Measurements from ENCODE around the gene MDC1. TPM values are rescaled to one million over a fixed set of nuclear protein-coding genes. Genes with fewer than 3 reads are reported as not detected.

Gene MDC1
- total and polyA plus RNA-seq, 5 donors from 2014 or later, result 1.2 to 32.7 (median 4.8) TPM

DNA sequence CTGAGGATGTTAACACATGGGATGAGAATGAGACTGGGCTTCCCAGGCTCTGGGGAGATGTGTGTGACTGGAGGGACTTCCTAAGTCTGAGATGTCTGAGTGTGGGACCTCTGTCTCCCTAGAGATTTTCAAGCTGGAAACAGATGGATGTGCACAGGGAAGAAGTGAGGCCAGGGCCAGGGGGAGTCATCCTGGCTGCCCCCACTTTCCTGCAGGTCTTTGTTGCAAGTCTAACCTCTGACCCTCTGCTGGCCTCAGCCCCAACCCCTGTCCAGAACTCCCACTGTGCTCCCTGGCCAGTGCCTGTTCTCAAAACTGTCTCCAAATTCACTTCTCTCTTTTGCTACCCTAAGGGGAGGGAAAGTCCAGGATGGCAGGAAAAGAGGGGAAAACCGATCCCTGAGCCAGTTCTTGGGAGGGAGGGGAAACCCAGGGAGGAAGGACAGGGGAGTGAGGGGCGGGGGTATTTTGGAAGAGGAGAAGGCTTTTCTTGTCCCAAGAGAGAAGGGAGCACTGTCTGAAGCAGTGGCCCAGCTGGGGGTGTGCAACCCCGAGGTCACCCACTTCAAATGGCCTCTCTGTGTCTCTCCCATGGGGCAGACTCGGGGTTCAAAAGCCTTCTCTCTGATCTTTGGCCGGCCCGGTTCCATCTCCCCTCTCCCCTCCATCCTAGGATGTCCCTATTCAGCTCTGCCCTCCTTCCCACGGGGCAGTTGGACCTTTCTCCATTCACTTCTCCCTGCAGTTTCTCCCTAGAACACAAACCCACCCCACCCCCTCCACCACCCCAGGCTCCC lies 33.7 kb downstream of the MDC1 start:
- Mint-ChIP-seq H3K36me3 (peaks cover 45% of the 10 kb centered on the region), H3K9me3 (peaks cover 0 to 6% (median 0%) of the 10 kb centered on the region in 7 donors), H3K4me1 (peaks cover 11 to 47% (median 19%) of the 10 kb centered on the region in 4 donors), H3K27me3 (peaks cover 5% of the 10 kb centered on the region), H3K27ac (peak overlapping the region; percentile 93 to 98 (median 96)), H3K4me3 (peak overlapping the region; percentile 95 to 100 (median 96))
- H3K4me1 ChIP-seq (ENCODE audit: control insufficient read depth, insufficient read depth, low read length, poor library complexity, severe bottlenecking), result peaks cover 68% of the 10 kb centered on the region
- H3K27me3 ChIP-seq (ENCODE audit: control insufficient read depth, insufficient read depth, low read length), result no peaks in the 10 kb centered on the region
- H3K36me3 ChIP-seq (ENCODE audit: control insufficient read depth, insufficient read depth, low read length), result peaks cover 10% of the 10 kb centered on the region
- H3K27ac ChIP-seq (ENCODE audit: insufficient read depth, low read length, poor library complexity, severe bottlenecking), result peak overlapping the region; percentile 96
- no peak for ATAC-seq (ENCODE audit: low read depth in 2 of 2)
- H3K4me3 ChIP-seq (ENCODE audit: low read depth, low read length), result peak overlapping the region; percentile 89
- no peak for DNase-seq
- no peaks in the 10 kb centered on the region for H3K9me3 ChIP-seq (ENCODE audit: control insufficient read depth in 2 of 2, low read length in 2 of 2)

DNA sequence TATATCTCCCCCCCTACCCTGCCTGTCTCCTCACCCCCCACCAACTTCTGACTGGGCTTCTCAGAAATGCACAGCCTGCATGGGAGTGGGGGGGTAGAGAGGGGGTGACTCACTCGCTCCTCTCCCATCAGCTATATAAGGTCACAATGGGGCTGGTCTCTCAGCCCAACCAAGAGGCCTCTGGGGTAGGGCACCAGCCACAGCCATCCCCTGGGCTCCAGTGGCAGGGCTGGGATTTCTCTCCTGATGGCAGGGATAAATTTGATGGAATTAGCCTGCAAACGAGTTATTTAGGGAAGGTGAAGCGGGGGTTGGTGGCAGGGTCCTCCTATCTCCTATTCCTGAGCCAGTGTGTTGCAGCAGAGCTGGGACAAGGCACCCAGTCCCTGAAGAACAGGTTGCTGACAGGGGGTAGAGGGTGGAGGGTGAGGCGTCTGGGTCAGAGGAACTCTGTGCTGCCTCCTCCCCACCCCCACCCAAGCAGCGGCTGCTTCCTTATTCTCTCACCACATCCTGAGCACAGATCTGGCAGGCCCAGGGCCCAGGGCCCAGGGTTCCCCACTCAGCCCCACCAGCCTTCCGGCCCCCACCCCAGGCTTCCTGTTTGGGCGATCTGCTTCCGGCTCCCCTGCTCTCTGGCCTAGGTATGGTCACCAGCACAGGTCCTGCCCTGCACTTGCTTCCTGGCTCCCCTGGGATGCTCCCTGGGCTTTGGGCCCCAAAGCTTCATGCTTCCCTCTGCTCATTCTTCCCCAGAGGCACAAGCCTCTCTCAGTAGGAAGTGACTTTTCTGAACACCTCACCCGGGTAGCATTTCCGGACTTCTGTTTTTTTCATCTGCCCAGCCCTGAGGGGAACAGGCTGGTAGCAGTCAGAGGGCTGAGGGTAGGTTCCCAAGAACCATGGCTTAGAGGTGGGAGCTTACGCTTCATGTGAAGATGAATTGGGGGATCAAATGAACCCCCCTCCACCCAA lies 34.7 kb downstream of the MDC1 start:
- peaks cover 18% of the 10 kb centered on the region for H3K36me3 ChIP-seq (ENCODE audit: control insufficient read depth, insufficient read depth, low read length)
- H3K4me1 Mint-ChIP-seq, result peaks cover 11 to 37% (median 14%) of the 10 kb centered on the region in 4 donors
- H3K27ac Mint-ChIP-seq, result peak overlapping the region; percentile 93 to 98 (median 96)
- peak overlapping the region; percentile 96 for H3K27ac ChIP-seq (ENCODE audit: insufficient read depth, low read length, poor library complexity, severe bottlenecking)
- H3K9me3 Mint-ChIP-seq, result peaks cover 0 to 6% (median 0%) of the 10 kb centered on the region in 7 donors
- H3K4me3 ChIP-seq (ENCODE audit: low read depth, low read length), result peak overlapping the region; percentile 89
- peak; percentile 82 to 96 (median 90) for DNase-seq
- peaks cover 58% of the 10 kb centered on the region for H3K4me1 ChIP-seq (ENCODE audit: control insufficient read depth, insufficient read depth, low read length, poor library complexity, severe bottlenecking)
- peak; percentile 71 to 73 for ATAC-seq (ENCODE audit: low read depth in 2 of 2)
- peaks cover 5% of the 10 kb centered on the region for H3K27me3 Mint-ChIP-seq
- no peaks in the 10 kb centered on the region for H3K27me3 ChIP-seq (ENCODE audit: control insufficient read depth, insufficient read depth, low read length)
- no peaks in the 10 kb centered on the region for H3K9me3 ChIP-seq (ENCODE audit: control insufficient read depth in 2 of 2, low read length in 2 of 2)
- peaks cover 45% of the 10 kb centered on the region for H3K36me3 Mint-ChIP-seq
- H3K4me3 Mint-ChIP-seq, result peak overlapping the region; percentile 95 to 100 (median 96)

DNA sequence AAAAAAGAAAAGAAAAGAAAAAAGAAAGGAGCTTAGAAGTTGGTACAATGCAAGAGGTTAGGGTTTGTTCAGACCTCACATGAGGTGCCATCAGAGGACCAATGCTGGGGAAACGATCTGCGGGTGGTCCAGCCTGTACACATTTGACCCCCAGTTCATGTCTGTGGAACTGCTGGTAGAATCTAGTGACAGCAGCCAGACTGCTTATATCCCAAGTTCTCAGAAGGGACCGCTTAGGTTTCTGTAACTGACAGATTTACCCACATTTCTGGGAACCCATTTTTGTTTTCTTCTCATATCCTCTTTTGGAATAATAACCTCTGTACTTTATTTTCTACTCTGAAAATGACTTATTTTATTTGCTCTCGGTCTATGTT lies 35.3 kb downstream of the MDC1 start:
- H3K4me3 Mint-ChIP-seq, result peak overlapping the region; percentile 95 to 100 (median 96)
- ATAC-seq (ENCODE audit: low read depth in 2 of 2) (peak; percentile 3), DNase-seq (no peak)
- peak overlapping the region; percentile 93 to 98 (median 96) for H3K27ac Mint-ChIP-seq
- peaks cover 5% of the 10 kb centered on the region for H3K27me3 Mint-ChIP-seq
- peaks cover 54% of the 10 kb centered on the region for H3K4me1 ChIP-seq (ENCODE audit: control insufficient read depth, insufficient read depth, low read length, poor library complexity, severe bottlenecking)
- peaks cover 11 to 40% (median 15%) of the 10 kb centered on the region in 4 donors for H3K4me1 Mint-ChIP-seq
- no peaks in the 10 kb centered on the region for H3K9me3 ChIP-seq (ENCODE audit: control insufficient read depth in 2 of 2, low read length in 2 of 2)
- H3K36me3 ChIP-seq (ENCODE audit: control insufficient read depth, insufficient read depth, low read length), result peaks cover 24% of the 10 kb centered on the region
- peaks cover 0 to 6% (median 0%) of the 10 kb centered on the region in 7 donors for H3K9me3 Mint-ChIP-seq
- peaks cover 48% of the 10 kb centered on the region for H3K36me3 Mint-ChIP-seq
- H3K27me3 ChIP-seq (ENCODE audit: control insufficient read depth, insufficient read depth, low read length), result no peaks in the 10 kb centered on the region
- H3K27ac ChIP-seq (ENCODE audit: insufficient read depth, low read length, poor library complexity, severe bottlenecking), result peak overlapping the region; percentile 96
- peak overlapping the region; percentile 89 for H3K4me3 ChIP-seq (ENCODE audit: low read depth, low read length)

DNA sequence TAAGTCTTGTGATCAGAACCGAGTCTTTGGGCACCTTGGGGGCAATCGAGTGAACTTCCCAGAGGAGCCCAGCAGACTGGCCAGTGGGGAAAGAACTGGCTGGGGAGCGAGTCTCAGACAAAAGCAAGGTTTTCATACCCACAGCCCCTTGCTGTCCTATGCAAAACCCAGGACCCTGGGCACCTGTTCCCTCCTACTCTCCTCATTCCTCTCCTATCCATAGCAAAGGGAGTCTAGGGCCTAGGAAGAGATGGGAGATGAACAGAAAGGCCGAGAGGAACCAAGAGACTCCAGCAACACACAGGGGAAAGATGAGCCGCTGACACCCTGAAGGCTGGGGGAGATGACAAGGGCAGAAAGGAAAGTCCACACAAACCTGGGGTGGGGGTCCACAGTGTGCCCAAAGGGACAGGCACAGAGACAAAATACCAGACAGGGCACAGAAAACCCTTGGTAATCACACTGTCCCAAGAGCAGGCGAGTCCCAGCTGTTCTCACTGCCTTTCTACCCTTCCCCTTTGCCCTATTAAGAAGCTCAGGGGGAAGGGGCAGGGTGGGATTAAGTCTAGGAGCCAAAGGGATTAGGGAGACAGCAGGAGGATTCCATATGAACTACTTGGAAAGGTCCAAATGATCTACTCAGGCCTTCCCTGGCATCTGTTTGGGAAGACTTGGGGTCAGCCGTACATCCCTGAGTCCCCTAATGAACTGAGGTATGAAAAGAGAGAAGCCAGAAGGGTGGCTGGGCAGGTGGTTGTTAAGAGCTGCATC lies 37.1 kb downstream of the MDC1 start:
- Histone ChIP-seq H3K27ac (ENCODE audit: insufficient read depth, low read length, poor library complexity, severe bottlenecking) (peak overlapping the region; percentile 96), H3K36me3 (ENCODE audit: control insufficient read depth, insufficient read depth, low read length) (peaks cover 36% of the 10 kb centered on the region), H3K4me1 (ENCODE audit: control insufficient read depth, insufficient read depth, low read length, poor library complexity, severe bottlenecking) (peaks cover 46% of the 10 kb centered on the region), H3K27me3 (ENCODE audit: control insufficient read depth, insufficient read depth, low read length) (no peaks in the 10 kb centered on the region), H3K4me3 (ENCODE audit: low read depth, low read length) (peak overlapping the region; percentile 89), H3K9me3 (ENCODE audit: control insufficient read depth in 2 of 2, low read length in 2 of 2) (no peaks in the 10 kb centered on the region)
- H3K36me3 Mint-ChIP-seq, result peaks cover 47% of the 10 kb centered on the region
- peak overlapping the region; percentile 92 to 93 (median 93) for H3K27ac Mint-ChIP-seq
- DNase-seq, result no peak
- peaks cover 11 to 45% (median 23%) of the 10 kb centered on the region in 4 donors for H3K4me1 Mint-ChIP-seq
- H3K27me3 Mint-ChIP-seq, result peaks cover 5% of the 10 kb centered on the region
- peak overlapping the region; percentile 95 to 100 (median 96) for H3K4me3 Mint-ChIP-seq
- no peak for ATAC-seq (ENCODE audit: low read depth in 2 of 2)
- peaks cover 0 to 2% (median 0%) of the 10 kb centered on the region in 7 donors for H3K9me3 Mint-ChIP-seq

DNA sequence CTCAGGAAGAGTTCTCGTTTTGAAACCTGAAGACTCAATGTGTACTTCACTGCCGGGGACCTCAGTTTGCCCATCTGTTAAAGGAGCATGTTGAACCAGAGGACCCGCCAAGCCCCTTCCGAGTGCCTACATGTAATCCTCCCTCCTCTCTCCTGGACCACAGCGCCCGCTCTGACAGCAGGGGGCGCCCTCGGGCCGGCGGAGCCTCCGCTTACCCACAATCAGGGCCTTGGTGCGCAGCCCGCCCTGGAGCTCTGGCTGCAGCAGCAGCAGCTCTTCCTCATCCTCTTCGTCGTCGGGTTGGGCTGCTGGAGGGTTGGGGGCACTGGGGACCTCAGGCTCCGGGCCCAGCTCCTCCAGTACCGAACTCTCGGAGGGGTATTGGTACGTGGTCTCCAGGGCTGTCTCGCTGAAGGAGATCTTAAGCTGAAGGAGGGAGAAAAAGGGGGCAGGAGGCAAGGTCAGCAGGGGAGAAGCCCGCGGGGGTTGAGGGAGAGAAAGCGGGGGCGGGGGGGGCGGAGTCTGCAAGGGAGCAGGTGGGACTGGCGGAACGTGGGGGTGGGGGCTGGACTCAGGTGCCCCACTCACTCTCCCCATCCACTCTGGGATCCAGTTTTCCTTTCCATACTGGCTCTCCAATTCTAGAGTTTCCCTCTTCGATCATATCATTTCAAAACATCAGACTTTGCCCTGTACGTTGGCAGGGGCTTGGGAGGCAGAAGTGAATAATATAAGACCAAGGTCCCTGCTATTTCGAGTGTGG lies 37.9 kb downstream of the MDC1 start:
- peaks cover 0 to 1% (median 0%) of the 10 kb centered on the region in 7 donors for H3K9me3 Mint-ChIP-seq
- H3K27me3 Mint-ChIP-seq, result peaks cover 5% of the 10 kb centered on the region
- H3K27ac Mint-ChIP-seq, result peak overlapping the region; percentile 89 to 93 (median 93)
- H3K36me3 Mint-ChIP-seq, result peaks cover 45% of the 10 kb centered on the region
- no peaks in the 10 kb centered on the region for H3K27me3 ChIP-seq (ENCODE audit: control insufficient read depth, insufficient read depth, low read length)
- H3K4me3 ChIP-seq (ENCODE audit: low read depth, low read length), result peak overlapping the region; percentile 89
- H3K36me3 ChIP-seq (ENCODE audit: control insufficient read depth, insufficient read depth, low read length), result peaks cover 36% of the 10 kb centered on the region
- H3K27ac ChIP-seq (ENCODE audit: insufficient read depth, low read length, poor library complexity, severe bottlenecking), result peak overlapping the region; percentile 96
- peaks cover 45% of the 10 kb centered on the region for H3K4me1 ChIP-seq (ENCODE audit: control insufficient read depth, insufficient read depth, low read length, poor library complexity, severe bottlenecking)
- no peaks in the 10 kb centered on the region for H3K9me3 ChIP-seq (ENCODE audit: control insufficient read depth in 2 of 2, low read length in 2 of 2)
- DNase-seq (peak; percentile 85 to 92 (median 91)), ATAC-seq (ENCODE audit: low read depth in 2 of 2) (peak; percentile 29 to 30)
- peaks cover 11 to 45% (median 23%) of the 10 kb centered on the region in 4 donors for H3K4me1 Mint-ChIP-seq
- peak overlapping the region; percentile 95 to 100 (median 96) for H3K4me3 Mint-ChIP-seq

DNA sequence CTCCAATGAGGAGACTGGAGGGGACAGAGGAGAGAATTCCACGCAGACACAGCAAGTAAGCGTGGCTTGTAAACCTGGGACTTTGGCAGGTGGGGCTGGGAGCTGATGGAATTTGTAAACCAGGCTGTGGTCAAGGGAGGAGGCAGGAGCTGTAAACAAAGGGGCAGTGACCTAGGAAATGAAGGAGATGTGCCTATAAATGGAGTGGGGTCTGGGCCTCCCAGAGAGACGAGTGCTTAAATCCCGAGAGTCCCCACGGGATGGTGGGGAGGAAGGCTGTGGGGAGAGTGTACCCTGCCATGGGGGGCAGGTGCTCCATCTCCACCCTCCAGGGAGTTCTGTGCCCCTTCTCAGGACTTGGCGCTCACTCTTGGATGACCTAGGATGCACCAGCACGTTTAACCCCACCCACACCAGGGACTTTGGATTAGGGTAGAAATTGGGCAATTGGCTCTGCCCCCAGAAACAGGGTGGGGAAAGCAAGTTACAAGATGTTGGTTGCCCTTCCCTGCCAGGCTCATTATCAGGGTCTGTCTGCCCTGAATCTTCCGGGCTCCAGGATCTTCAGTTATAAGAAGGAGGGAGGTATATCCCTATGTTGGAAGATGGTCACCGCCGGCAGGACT lies 40.3 kb downstream of the MDC1 start:
- Mint-ChIP-seq H3K27me3 (peaks cover 5% of the 10 kb centered on the region), H3K27ac (peak overlapping the region in 2 of 3 donors; percentile 60 to 95), H3K36me3 (peaks cover 29% of the 10 kb centered on the region), H3K9me3 (no peaks in the 10 kb centered on the region), H3K4me1 (peaks cover 17 to 56% (median 29%) of the 10 kb centered on the region in 4 donors), H3K4me3 (peak overlapping the region in 2 of 4 donors; percentile 21 to 47)
- Histone ChIP-seq H3K27me3 (ENCODE audit: control insufficient read depth, insufficient read depth, low read length) (no peaks in the 10 kb centered on the region), H3K9me3 (ENCODE audit: control insufficient read depth in 2 of 2, low read length in 2 of 2) (no peaks in the 10 kb centered on the region), H3K27ac (ENCODE audit: insufficient read depth, low read length, poor library complexity, severe bottlenecking) (no peak overlapping the region), H3K36me3 (ENCODE audit: control insufficient read depth, insufficient read depth, low read length) (peaks cover 36% of the 10 kb centered on the region), H3K4me3 (ENCODE audit: low read depth, low read length) (no peak overlapping the region), H3K4me1 (ENCODE audit: control insufficient read depth, insufficient read depth, low read length, poor library complexity, severe bottlenecking) (peaks cover 37% of the 10 kb centered on the region)
- DNase-seq (no peak), ATAC-seq (ENCODE audit: low read depth in 2 of 2) (no peak)
